Superior temporal gyrus (tissue), 1 donor: Measurements from ENCODE around the gene WT1.
"Not testable (repeated sequence)": the region's sequence is repeated elsewhere in the genome, so short reads cannot be mapped to it uniquely, and the experiment has no call there.

ENCODE experiments used
- DNase-seq: peaks from one replicate; pipeline ENCODE4 v3.0.0-alpha.2; 2016; ENCODE audit errors: extremely low spot score

The WT1 gene

GRCh38 chr11:32387411-32387810 lies 47.9 kb downstream of the WT1 start:
- no peak for DNase-seq

GRCh38 chr11:32386770-32387377 lies 48.5 kb downstream of the WT1 start:
- DNase-seq: no peak

- no peak for DNase-seq
Observed at GRCh38 chr11:32385998-32386397, 49.3 kb downstream of the WT1 start.

GRCh38 chr11:32382339-32383049 lies 52.8 kb downstream of the WT1 start:
- DNase-seq: no peak

GRCh38 chr11:32381179-32381578 lies 54.2 kb downstream of the WT1 start:
- DNase-seq: no peak

- no peak for DNase-seq
Observed at GRCh38 chr11:32379719-32380118, 55.6 kb downstream of the WT1 start.

GRCh38 chr11:32375826-32376225 lies 59.5 kb downstream of the WT1 start:
- DNase-seq: no peak

- no peak for DNase-seq
Observed at GRCh38 chr11:32374261-32374711, 61.1 kb downstream of the WT1 start.

- not testable (repeated sequence) for DNase-seq
Observed at GRCh38 chr11:32369987-32370386, 65.4 kb downstream of the WT1 start.

GRCh38 chr11:32366666-32367065 lies 68.7 kb downstream of the WT1 start:
- no peak for DNase-seq

GRCh38 chr11:32365192-32365591 lies 70.1 kb downstream of the WT1 start:
- no peak for DNase-seq

GRCh38 chr11:32358729-32359128 lies 76.6 kb downstream of the WT1 start:
- DNase-seq: no peak

- no peak for DNase-seq
Observed at GRCh38 chr11:32353884-32354283, 81.5 kb downstream of the WT1 start.

GRCh38 chr11:32348502-32348901 lies 86.8 kb downstream of the WT1 start:
- DNase-seq: no peak

- no peak for DNase-seq
Observed at GRCh38 chr11:32344946-32345345, 90.4 kb downstream of the WT1 start.

GRCh38 chr11:32343325-32344008 lies 91.9 kb downstream of the WT1 start:
- no peak for DNase-seq

GRCh38 chr11:32341620-32342613 lies 93.4 kb downstream of the WT1 start:
- no peak for DNase-seq

- no peak for DNase-seq
Observed at GRCh38 chr11:32340181-32340580, 95.2 kb downstream of the WT1 start.
